Testis (tissue), 3 donors: ENCODE measurements around the gene RLBP1. TPM values are rescaled to one million over a fixed set of nuclear protein-coding genes. Genes with fewer than 3 reads are reported as not detected.

Experiments used
- DNase-seq: peaks from one replicate; pipeline ENCODE4 v3.0.0-alpha.2; 2019
- H3K27ac ChIP-seq, 2 donors: fragments of 200-600 bp; sonication (generic); one replicate each; pipeline ENCODE4 v1.5.1; 2019
- H3K27me3 ChIP-seq: fragments of 200-600 bp; sonication (generic); one replicate; pipeline ENCODE4 v1.5.1; 2019
- H3K36me3 ChIP-seq: fragments of 200-600 bp; sonication (generic); one replicate; pipeline ENCODE4 v1.5.1; 2017; ENCODE audit warnings: low read depth; ENCODE audit errors: missing control alignments
- H3K4me1 ChIP-seq: fragments of 200-600 bp; sonication (generic); one replicate; pipeline ENCODE4 v1.5.1; 2019
- H3K4me3 ChIP-seq, 2 donors: fragments of 200-600 bp; sonication (generic); one replicate each; pipeline ENCODE4 v1.5.1; 2017 to 2019
- H3K9me3 ChIP-seq: fragments of 200-600 bp; sonication (generic); one replicate; pipeline ENCODE4 v1.5.1; 2017
- POLR2A ChIP-seq: fragments of 450-650 bp; IDR thresholded peaks from one replicate; pipeline ENCODE4 v1.6.1; 2017; ENCODE audit warnings: antibody characterized with exemption, mild to moderate bottlenecking, moderate library complexity
- WGBS, 2 donors: methylation state at CpG; one replicate each; pipeline ENCODE4 v1.1.5; 2018; 5-methylcytosine and 5-hydroxymethylcytosine counted together
- intact Hi-C: fragments of 100-400 bp; cut with DNase I; formaldehyde crosslinking; loops from one replicate; pipeline ENCODE4 v1.15.1; 2023; ENCODE audit warnings: low total_unique reads
- polyA plus RNA-seq: library from polyadenylated mRNA; stranded (reverse); fragments of 350-450 nt; fragmentation: Illumina TruSeq; extraction: RNeasy Lipid Tissue Mini Kit (QIAGEN cat#74804); gene quantifications from one replicate; pipeline ENCODE4 v1.2.3, GENCODE V29; 2014; ENCODE audit warnings: low read depth, low replicate concordance; ENCODE audit not compliant: insufficient read depth
- total RNA-seq, 2 donors: library from RNA; depleted of rRNA; stranded (reverse); fragments of >200 nt; gene quantifications; one replicate each; pipeline ENCODE4 v1.2.3, GENCODE V29; 2016
- TF ChIP-seq, protein P1 (sequence below), 3 experiments: fragments of 450-650 bp in 2 of 3; fragments of 200-600 bp in 1 of 3; sonication (generic) in 1 of 3; IDR thresholded peaks; one replicate each; pipeline ENCODE4 v1.5.1; 2016 to 2019; ENCODE audit warnings: antibody characterized with exemption in 3 of 3, mild to moderate bottlenecking in 2 of 3, moderate library complexity in 1 of 3

Gene RLBP1
- total and polyA plus RNA-seq, 3 donors from 2014 or later = 0.31 to 1.1 (median 0.93) TPM

DNA sequence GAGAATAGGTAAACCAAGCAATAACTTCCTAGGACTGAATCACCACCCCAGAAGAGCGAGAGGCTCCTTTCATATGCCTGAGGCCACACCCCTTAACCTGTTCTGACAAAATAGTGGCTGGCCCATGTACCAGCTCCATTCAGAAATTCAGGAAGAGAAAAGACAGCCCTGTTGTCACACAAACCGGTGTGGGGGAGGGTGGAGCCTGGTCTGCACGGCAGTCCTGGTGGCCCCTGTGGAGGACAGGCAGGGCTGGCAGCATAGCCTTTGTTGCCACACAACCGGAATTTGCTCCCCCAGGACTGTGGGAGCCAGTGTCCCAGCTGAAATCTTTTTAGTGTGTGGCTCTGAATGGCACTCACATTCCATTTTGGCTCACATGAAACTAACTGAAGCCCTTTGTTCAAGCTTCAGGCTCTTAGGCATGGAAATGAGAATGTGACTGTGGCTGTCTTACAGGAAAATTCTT, 23.8 kb downstream of the RLBP1 start:
- Histone ChIP-seq H3K27ac (peak overlapping the region in 1 of 2 donors; percentile 41), H3K4me3 (no peak overlapping the region), H3K9me3 (no peaks in the 10 kb centered on the region), H3K36me3 (peaks cover 3% of the 10 kb centered on the region), H3K4me1 (no peaks in the 10 kb centered on the region), H3K27me3 (no peaks in the 10 kb centered on the region)
- DNase-seq = peak; percentile 55
- 59 to 71% methylated on average over 4 of the region's 4 CpGs for WGBS, 2 donors
- intact Hi-C loops = no loop called here
- TF ChIP-seq POLR2A = no peak
- TF ChIP-seq, protein P1, sequence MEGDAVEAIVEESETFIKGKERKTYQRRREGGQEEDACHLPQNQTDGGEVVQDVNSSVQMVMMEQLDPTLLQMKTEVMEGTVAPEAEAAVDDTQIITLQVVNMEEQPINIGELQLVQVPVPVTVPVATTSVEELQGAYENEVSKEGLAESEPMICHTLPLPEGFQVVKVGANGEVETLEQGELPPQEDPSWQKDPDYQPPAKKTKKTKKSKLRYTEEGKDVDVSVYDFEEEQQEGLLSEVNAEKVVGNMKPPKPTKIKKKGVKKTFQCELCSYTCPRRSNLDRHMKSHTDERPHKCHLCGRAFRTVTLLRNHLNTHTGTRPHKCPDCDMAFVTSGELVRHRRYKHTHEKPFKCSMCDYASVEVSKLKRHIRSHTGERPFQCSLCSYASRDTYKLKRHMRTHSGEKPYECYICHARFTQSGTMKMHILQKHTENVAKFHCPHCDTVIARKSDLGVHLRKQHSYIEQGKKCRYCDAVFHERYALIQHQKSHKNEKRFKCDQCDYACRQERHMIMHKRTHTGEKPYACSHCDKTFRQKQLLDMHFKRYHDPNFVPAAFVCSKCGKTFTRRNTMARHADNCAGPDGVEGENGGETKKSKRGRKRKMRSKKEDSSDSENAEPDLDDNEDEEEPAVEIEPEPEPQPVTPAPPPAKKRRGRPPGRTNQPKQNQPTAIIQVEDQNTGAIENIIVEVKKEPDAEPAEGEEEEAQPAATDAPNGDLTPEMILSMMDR (IDR thresholded peaks at IDR 0.05) = no peak

GRCh38 chr15:89196994-89197393, 24.4 kb downstream of the RLBP1 start:
- no peaks in the 10 kb centered on the region for H3K4me1 ChIP-seq
- H3K27ac ChIP-seq = peak overlapping the region in 1 of 2 donors; percentile 41
- TF ChIP-seq, protein P1 (IDR thresholded peaks at IDR 0.05) = no peak
- no peak for TF ChIP-seq POLR2A
- H3K36me3 ChIP-seq = peaks cover 3% of the 10 kb centered on the region
- H3K9me3 ChIP-seq = no peaks in the 10 kb centered on the region
- WGBS, 2 donors = 55 to 62% methylated on average over 7 of the region's 7 CpGs
- H3K27me3 ChIP-seq = no peaks in the 10 kb centered on the region
- intact Hi-C loops = no loop called here
- H3K4me3 ChIP-seq = no peak overlapping the region
- no peak for DNase-seq

- Histone ChIP-seq H3K27ac (no peak overlapping the region), H3K27me3 (no peaks in the 10 kb centered on the region), H3K4me1 (no peaks in the 10 kb centered on the region), H3K36me3 (peaks cover 3% of the 10 kb centered on the region), H3K9me3 (no peaks in the 10 kb centered on the region), H3K4me3 (no peak overlapping the region)
- TF ChIP-seq, protein P1 (IDR thresholded peaks at IDR 0.05) = no peak
- no peak for TF ChIP-seq POLR2A
- 76 to 84% methylated on average over 4 to 6 of the region's 6 CpGs for WGBS, 2 donors
- intact Hi-C loops = no loop called here
- DNase-seq = no peak
Measured at GRCh38 chr15:89196241-89196640, 25.1 kb downstream of the RLBP1 start.

- no peak overlapping the region for H3K27ac ChIP-seq
- peaks cover 3% of the 10 kb centered on the region for H3K36me3 ChIP-seq
- 69 to 73% methylated on average over 8 of the region's 8 CpGs for WGBS, 2 donors
Measured at GRCh38 chr15:89195836-89196235, 25.5 kb downstream of the RLBP1 start.

DNA sequence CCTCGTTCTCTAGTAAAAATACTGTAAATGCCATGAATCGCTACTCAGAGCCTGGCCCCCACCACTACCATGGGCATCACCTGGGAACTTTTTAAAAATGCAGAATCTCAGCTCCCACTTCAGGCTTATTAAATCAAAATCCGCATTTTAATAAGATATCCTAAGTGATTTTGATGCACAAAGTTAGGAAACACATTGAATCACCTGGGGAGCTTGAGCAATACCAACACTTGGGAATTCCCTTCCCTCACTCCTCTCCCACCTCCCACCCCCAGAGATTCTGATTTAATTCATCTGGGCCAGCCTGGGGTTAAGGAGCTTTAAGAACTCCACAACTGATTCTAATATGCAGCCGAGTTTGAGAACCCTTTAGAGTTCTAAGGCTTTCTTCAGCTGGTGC, 26.8 kb downstream of the RLBP1 start:
- TF ChIP-seq, protein P1 (IDR thresholded peaks at IDR 0.05) = no peak
- no peak for TF ChIP-seq POLR2A
- peaks cover 3% of the 10 kb centered on the region for H3K36me3 ChIP-seq
- no peaks in the 10 kb centered on the region for H3K27me3 ChIP-seq
- no peak for DNase-seq
- no peak overlapping the region for H3K4me3 ChIP-seq
- WGBS, 2 donors = 77 to 92% methylated on average over 4 of the region's 4 CpGs
- H3K9me3 ChIP-seq = no peaks in the 10 kb centered on the region
- no peaks in the 10 kb centered on the region for H3K4me1 ChIP-seq
- intact Hi-C loops = no loop called here
- no peak overlapping the region for H3K27ac ChIP-seq

More at GRCh38 chr15:89195836-89196235, 25.5 kb downstream of the RLBP1 start:
- no peak for TF ChIP-seq POLR2A
- TF ChIP-seq, protein P1 (IDR thresholded peaks at IDR 0.05) = no peak
- intact Hi-C loops = no loop called here
- no peak for DNase-seq
- no peaks in the 10 kb centered on the region for H3K9me3 ChIP-seq
- no peak overlapping the region for H3K4me3 ChIP-seq
- H3K4me1 ChIP-seq = no peaks in the 10 kb centered on the region
- no peaks in the 10 kb centered on the region for H3K27me3 ChIP-seq
